ENCODE results near the gene DMBX1.

DNA sequence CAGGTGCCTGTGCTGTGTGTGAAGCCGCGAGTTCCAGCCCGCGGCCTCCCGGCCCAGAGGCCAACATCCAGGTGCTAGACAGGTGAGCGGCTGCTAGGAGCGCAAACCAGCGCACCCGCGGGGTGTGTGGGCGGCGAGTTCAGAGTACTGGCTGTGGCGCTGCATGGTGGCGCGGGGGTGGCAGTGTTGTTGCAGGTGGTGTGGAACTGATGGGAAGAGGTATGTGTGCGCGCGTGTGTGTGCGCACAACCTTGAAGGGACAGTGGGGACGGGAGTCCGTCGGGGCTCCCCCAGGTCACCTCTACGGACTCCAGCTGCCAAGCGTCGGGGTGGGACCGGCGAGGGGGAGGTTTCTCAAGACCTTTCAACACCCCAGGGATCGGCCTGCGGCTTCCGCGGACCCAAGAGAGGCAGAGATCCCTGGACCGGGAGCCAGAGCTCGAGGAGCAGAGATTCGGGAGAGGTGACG, 433 bp upstream of the DMBX1 start:
- TF ChIP-seq CTCF (IDR thresholded peaks at IDR 0.05) (no peak), POLR2AphosphoS5 (IDR thresholded peaks at IDR 0.05) (no peak)
